ENCODE results near the gene PELI1. TPM values are rescaled to one million over a fixed set of nuclear protein-coding genes. Genes with fewer than 3 reads are reported as not detected.
"Not testable (repeated sequence)": the region's sequence is repeated elsewhere in the genome, so short reads cannot be mapped to it uniquely, and the experiment has no call there.

Gene PELI1
- total RNA-seq, 1 donor from 2014 or later, result 46.4 TPM

DNA sequence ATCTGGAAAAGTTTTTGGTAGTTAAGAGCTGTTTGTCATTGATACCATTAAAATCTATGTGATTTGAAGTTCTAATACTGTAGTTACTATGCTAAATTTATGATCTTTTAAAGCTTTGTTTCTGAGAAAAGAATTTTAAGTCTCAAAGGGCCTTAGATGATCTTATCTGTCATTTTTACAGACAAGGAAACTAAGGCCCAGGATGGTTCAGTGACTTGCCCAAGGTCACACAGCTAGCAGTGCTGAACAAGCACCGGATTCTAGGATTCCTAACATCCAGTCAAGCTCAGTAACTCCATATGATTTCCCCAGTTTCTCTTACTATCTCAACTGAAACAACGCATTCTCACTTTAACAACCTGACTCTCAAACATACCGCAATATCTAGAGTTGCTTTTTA, 37.7 kb downstream of the PELI1 start:
- Mint-ChIP-seq H3K36me3 (ENCODE audit: low read depth, unreplicated experiment) (peaks cover 8% of the 10 kb centered on the region), H3K4me1 (ENCODE audit: unreplicated experiment) (peaks cover 12% of the 10 kb centered on the region), H3K4me3 (ENCODE audit: unreplicated experiment) (no peak overlapping the region), H3K27me3 (ENCODE audit: unreplicated experiment) (peaks cover 1% of the 10 kb centered on the region), H3K27ac (ENCODE audit: unreplicated experiment) (no peak overlapping the region), H3K9me3 (ENCODE audit: unreplicated experiment) (no peaks in the 10 kb centered on the region)
- TF ChIP-seq CTCF (IDR thresholded peaks at IDR 0.05; ENCODE audit: unreplicated experiment), result no peak
- DNase-seq (ENCODE audit: low spot score), result no peak

GRCh38 chr2:64105670-64106461, 38.4 kb downstream of the PELI1 start:
- TF ChIP-seq CTCF (IDR thresholded peaks at IDR 0.05; ENCODE audit: unreplicated experiment), result no peak
- H3K4me1 Mint-ChIP-seq (ENCODE audit: unreplicated experiment), result peaks cover 12% of the 10 kb centered on the region
- no peak for DNase-seq (ENCODE audit: low spot score)
- H3K9me3 Mint-ChIP-seq (ENCODE audit: unreplicated experiment), result no peaks in the 10 kb centered on the region
- H3K4me3 Mint-ChIP-seq (ENCODE audit: unreplicated experiment), result no peak overlapping the region
- H3K36me3 Mint-ChIP-seq (ENCODE audit: low read depth, unreplicated experiment), result peaks cover 8% of the 10 kb centered on the region
- no peak overlapping the region for H3K27ac Mint-ChIP-seq (ENCODE audit: unreplicated experiment)
- peaks cover 1% of the 10 kb centered on the region for H3K27me3 Mint-ChIP-seq (ENCODE audit: unreplicated experiment)

DNA sequence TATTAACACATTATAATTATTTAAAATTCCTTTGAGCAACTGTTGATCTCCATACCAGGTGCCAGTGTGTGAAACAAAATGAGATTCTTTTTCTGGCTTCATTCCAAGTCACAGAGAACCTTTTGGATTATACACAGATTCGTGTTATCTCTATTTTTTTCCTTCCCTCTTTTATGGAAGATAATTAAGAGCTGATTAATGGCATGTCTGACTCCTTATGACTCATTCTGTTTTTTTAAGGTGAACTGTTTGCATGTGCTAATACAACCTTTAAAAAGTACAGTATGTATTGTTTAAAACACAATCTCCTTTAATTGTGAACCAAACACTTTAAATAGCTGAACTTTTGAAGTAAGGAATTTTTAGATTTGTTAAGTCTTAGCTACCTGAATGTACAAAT, 39.3 kb downstream of the PELI1 start:
- Mint-ChIP-seq H3K9me3 (ENCODE audit: unreplicated experiment) (no peaks in the 10 kb centered on the region), H3K27me3 (ENCODE audit: unreplicated experiment) (peaks cover 1% of the 10 kb centered on the region), H3K4me1 (ENCODE audit: unreplicated experiment) (peaks cover 12% of the 10 kb centered on the region), H3K36me3 (ENCODE audit: low read depth, unreplicated experiment) (peaks cover 8% of the 10 kb centered on the region), H3K27ac (ENCODE audit: unreplicated experiment) (no peak overlapping the region), H3K4me3 (ENCODE audit: unreplicated experiment) (no peak overlapping the region)
- DNase-seq (ENCODE audit: low spot score), result no peak
- no peak for TF ChIP-seq CTCF (IDR thresholded peaks at IDR 0.05; ENCODE audit: unreplicated experiment)

DNA sequence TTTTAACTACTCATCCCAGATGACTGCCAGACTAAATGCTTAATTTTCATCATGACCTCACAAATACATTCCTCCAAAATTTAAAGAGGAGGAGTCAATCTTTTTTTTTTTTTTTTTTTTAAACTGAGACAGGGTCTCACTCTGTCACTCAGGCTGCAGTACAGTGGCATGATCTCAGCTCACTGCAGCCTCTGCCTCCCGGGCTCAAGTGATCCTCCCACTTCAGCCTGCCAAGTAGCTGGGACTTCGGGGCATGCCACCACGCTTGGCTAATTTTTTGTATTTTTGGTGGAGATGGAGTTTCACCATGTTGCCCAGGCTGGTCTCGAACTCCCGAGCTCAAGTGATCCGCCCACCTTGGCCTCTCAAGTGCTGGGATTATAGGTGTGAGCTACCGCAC, 41.5 kb downstream of the PELI1 start:
- H3K9me3 Mint-ChIP-seq (ENCODE audit: unreplicated experiment); H3K4me3 Mint-ChIP-seq (ENCODE audit: unreplicated experiment); H3K27me3 Mint-ChIP-seq (ENCODE audit: unreplicated experiment); H3K27ac Mint-ChIP-seq (ENCODE audit: unreplicated experiment); DNase-seq (ENCODE audit: low spot score): not testable (repeated sequence)
- H3K4me1 Mint-ChIP-seq (ENCODE audit: unreplicated experiment), result peaks cover 12% of the 10 kb centered on the region
- peaks cover 15% of the 10 kb centered on the region for H3K36me3 Mint-ChIP-seq (ENCODE audit: low read depth, unreplicated experiment)

DNA sequence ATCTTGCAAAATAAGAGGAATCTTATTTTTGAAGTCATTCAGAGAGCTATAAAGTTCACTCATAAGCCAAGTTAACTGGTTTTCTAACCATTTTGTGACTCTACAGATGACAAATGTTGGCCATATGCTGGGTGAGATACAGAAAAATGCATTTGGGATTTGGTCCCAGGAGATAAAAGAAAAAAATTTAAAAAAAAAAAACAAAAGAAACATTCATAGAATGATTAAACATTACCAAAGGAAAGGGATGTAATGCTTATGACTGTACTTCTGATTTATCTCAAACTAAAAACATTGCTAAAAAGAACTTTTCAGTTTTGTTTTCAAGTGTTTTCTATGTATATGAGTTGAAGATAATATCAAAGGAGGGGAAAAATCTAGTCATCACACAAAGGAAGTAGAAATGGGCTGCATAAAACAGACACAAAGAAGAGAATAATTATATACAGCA, 43.1 kb downstream of the PELI1 start:
- peaks cover 12% of the 10 kb centered on the region for H3K4me1 Mint-ChIP-seq (ENCODE audit: unreplicated experiment)
- H3K27ac Mint-ChIP-seq (ENCODE audit: unreplicated experiment), result no peak overlapping the region
- no peaks in the 10 kb centered on the region for H3K9me3 Mint-ChIP-seq (ENCODE audit: unreplicated experiment)
- peaks cover 17% of the 10 kb centered on the region for H3K36me3 Mint-ChIP-seq (ENCODE audit: low read depth, unreplicated experiment)
- H3K4me3 Mint-ChIP-seq (ENCODE audit: unreplicated experiment), result no peak overlapping the region
- no peak for TF ChIP-seq CTCF (IDR thresholded peaks at IDR 0.05; ENCODE audit: unreplicated experiment)
- H3K27me3 Mint-ChIP-seq (ENCODE audit: unreplicated experiment), result peaks cover 1% of the 10 kb centered on the region
- DNase-seq (ENCODE audit: low spot score), result no peak

DNA sequence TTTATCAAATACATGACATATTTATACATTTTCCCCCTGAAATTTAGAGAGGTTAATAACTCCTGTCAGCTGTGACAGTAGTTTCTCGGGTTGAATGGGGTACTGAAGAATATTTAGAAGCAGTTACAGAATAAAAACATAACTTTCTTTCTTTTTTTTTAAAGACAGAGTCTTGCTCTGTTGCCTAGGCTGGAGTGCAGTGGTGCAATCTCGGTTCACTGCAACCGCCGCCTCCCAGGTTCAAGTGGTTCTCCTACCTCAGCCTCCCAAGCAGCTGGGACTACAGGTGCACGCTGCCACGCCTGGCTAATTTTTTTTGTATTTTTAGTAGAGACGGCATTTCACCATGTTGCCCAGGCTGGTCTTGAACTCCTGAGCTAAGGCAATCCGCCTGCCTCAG, 43.6 kb downstream of the PELI1 start:
- H3K4me3 Mint-ChIP-seq (ENCODE audit: unreplicated experiment); DNase-seq (ENCODE audit: low spot score); H3K27ac Mint-ChIP-seq (ENCODE audit: unreplicated experiment); H3K4me1 Mint-ChIP-seq (ENCODE audit: unreplicated experiment); H3K27me3 Mint-ChIP-seq (ENCODE audit: unreplicated experiment); H3K9me3 Mint-ChIP-seq (ENCODE audit: unreplicated experiment): not testable (repeated sequence)
- H3K36me3 Mint-ChIP-seq (ENCODE audit: low read depth, unreplicated experiment), result peaks cover 22% of the 10 kb centered on the region

All from endothelial cell (in vitro differentiated cells).